WTC11 (cell line): ENCODE data around the gene IL1B.

Source experiments
- ATF1 ChIP-seq: sonication (generic); formaldehyde crosslinking; IDR thresholded peaks from 2 replicates; pipeline ENCODE4 v1.8.1; 2023; ENCODE audit warnings: mild to moderate bottlenecking, moderate library complexity, missing genetic modification reagents
- ESRRA ChIP-seq: sonication (generic); formaldehyde crosslinking; IDR thresholded peaks from 2 replicates; pipeline ENCODE4 v1.8.1; 2022; ENCODE audit warnings: mild to moderate bottlenecking, missing genetic modification reagents, borderline replicate concordance
- GTF2I ChIP-seq: fragments of 250-450 bp; sonication (Bioruptor Pico); conservative IDR thresholded peaks from 2 replicates; pipeline ENCODE4 v1.4.0; 2021; ENCODE audit warnings: mild to moderate bottlenecking
- SP1 ChIP-seq: sonication (generic); formaldehyde crosslinking; conservative IDR thresholded peaks from 2 replicates; pipeline ENCODE4 v1.8.1; 2022; ENCODE audit warnings: missing genetic modification reagents
- ZNF232 ChIP-seq: sonication (generic); formaldehyde crosslinking; IDR thresholded peaks from 2 replicates; pipeline ENCODE4 v1.8.0; 2022; ENCODE audit warnings: mild to moderate bottlenecking, missing genetic modification reagents
- TF ChIP-seq, protein P1 (sequence below): fragments of 200-600 bp; IDR thresholded peaks from 2 replicates; pipeline ENCODE4 v1.8.0; 2022; ENCODE audit warnings: antibody characterized with exemption

DNA sequence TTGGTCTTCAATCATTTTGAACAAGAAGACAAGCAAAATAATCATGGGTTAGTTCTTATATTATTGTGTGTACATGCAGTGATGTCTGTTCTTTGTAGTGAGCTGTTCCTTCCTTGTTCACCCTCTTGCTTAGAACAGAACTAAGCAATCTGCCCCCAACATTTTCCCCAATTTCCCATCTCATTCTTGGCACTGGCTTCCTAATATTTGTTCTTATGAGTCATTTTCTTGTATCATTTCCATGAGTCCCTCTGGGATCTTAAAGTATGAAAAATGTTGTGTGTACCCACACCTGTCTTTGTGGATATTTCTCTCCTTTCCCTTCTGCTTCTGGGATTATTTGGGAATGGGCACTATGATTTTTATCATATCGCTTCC, 3.5 kb upstream of the IL1B start:
- TF ChIP-seq SP1 (CRISPR knock-in tag) (no peak), ESRRA (no peak), ATF1 (CRISPR knock-in tag) (no peak), ZNF232 (no peak), GTF2I (no peak)
- TF ChIP-seq, protein P1, sequence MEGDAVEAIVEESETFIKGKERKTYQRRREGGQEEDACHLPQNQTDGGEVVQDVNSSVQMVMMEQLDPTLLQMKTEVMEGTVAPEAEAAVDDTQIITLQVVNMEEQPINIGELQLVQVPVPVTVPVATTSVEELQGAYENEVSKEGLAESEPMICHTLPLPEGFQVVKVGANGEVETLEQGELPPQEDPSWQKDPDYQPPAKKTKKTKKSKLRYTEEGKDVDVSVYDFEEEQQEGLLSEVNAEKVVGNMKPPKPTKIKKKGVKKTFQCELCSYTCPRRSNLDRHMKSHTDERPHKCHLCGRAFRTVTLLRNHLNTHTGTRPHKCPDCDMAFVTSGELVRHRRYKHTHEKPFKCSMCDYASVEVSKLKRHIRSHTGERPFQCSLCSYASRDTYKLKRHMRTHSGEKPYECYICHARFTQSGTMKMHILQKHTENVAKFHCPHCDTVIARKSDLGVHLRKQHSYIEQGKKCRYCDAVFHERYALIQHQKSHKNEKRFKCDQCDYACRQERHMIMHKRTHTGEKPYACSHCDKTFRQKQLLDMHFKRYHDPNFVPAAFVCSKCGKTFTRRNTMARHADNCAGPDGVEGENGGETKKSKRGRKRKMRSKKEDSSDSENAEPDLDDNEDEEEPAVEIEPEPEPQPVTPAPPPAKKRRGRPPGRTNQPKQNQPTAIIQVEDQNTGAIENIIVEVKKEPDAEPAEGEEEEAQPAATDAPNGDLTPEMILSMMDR: no peak
